Epithelial cell of alveolus of lung (primary cell): ENCODE results near the gene IRF2. TPM values are rescaled to one million over a fixed set of nuclear protein-coding genes. Genes with fewer than 3 reads are reported as not detected.

ENCODE experiments used
- total RNA-seq: library from RNA; depleted of rRNA; stranded (reverse); fragments of >200 nt; gene quantifications from 2 replicates; pipeline ENCODE4 v1.2.1, GENCODE V29; 2015

IRF2 gene
- 20.6 and 31.5 TPM in 2 replicates for total RNA-seq

DNA sequence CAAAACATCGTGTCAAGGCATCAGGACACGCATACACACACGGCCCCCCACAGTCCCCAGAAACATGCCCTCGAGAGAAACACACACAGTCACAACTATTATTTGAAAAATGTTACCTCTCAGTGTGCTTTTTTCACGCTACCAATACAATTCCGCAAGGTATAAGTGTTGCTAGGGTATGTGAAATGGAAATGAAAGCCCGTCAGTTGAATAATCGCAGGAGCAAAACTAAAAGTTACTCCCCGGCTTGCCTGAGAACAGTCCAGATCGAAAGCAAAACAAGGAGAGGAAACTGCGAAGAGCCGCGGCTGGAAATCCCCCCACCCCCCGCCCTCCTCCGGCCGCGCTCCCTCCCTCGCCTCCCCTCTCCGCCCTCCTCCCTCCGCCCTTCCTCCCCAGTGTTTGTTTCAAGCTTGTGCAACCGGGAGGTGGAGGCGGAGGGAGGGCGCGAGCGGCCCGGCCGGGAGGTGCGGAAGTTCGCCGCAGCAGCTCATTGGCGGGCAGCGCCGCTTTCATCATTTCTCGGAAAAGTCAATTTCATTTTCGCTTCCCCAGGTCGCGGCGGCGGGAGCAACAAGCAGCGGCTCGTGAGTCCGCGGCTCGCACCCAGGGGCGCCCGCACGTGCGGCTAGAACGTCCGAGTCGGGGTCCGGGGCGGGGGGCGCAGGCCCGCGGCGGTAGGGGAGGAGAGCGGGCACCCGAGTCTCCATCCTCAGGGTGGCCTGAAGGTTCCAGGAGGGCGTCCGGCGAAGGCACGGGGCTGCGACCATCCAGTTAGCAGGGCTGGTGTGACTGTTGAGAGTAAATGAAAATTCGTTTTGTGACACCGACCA is at the start of gene IRF2:
IRF2 (minus strand) TSS at position 288 of the 833 bp plus-strand sequence. CDS start 45,486 bp downstream, outside the sequence.

Other genes starting within 250 kb of the IRF2 start
- gene CASP3, start 174.9 kb upstream of the IRF2 start, total RNA-seq: 32.2 and 33.1 TPM in 2 replicates
- gene PRIMPOL, start 175.2 kb upstream of the IRF2 start, total RNA-seq: 11.5 and 12.0 TPM in 2 replicates